ENCODE measurements around the gene WSCD1. TPM values are rescaled to one million over a fixed set of nuclear protein-coding genes. Genes with fewer than 3 reads are reported as not detected.

The WSCD1 gene
- total RNA-seq, 1 donor from 2014 or later = 16.1 TPM

GRCh38 chr17:6085812-6086211 is 15.6 kb downstream of the WSCD1 start:
- no peaks in the 10 kb centered on the region for H3K36me3 Mint-ChIP-seq
- no peaks in the 10 kb centered on the region for H3K9me3 Mint-ChIP-seq
- H3K4me1 Mint-ChIP-seq (ENCODE audit: unreplicated experiment) = peaks cover 18% of the 10 kb centered on the region
- H3K4me3 Mint-ChIP-seq = no peak overlapping the region
- TF ChIP-seq, protein P1, sequence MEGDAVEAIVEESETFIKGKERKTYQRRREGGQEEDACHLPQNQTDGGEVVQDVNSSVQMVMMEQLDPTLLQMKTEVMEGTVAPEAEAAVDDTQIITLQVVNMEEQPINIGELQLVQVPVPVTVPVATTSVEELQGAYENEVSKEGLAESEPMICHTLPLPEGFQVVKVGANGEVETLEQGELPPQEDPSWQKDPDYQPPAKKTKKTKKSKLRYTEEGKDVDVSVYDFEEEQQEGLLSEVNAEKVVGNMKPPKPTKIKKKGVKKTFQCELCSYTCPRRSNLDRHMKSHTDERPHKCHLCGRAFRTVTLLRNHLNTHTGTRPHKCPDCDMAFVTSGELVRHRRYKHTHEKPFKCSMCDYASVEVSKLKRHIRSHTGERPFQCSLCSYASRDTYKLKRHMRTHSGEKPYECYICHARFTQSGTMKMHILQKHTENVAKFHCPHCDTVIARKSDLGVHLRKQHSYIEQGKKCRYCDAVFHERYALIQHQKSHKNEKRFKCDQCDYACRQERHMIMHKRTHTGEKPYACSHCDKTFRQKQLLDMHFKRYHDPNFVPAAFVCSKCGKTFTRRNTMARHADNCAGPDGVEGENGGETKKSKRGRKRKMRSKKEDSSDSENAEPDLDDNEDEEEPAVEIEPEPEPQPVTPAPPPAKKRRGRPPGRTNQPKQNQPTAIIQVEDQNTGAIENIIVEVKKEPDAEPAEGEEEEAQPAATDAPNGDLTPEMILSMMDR (conservative IDR thresholded peaks at IDR 0.05) = no peak
- no peak for DNase-seq (ENCODE audit: extremely low spot score, unreplicated experiment)
- no peak overlapping the region for H3K27ac Mint-ChIP-seq
- no peaks in the 10 kb centered on the region for H3K27me3 Mint-ChIP-seq

DNA sequence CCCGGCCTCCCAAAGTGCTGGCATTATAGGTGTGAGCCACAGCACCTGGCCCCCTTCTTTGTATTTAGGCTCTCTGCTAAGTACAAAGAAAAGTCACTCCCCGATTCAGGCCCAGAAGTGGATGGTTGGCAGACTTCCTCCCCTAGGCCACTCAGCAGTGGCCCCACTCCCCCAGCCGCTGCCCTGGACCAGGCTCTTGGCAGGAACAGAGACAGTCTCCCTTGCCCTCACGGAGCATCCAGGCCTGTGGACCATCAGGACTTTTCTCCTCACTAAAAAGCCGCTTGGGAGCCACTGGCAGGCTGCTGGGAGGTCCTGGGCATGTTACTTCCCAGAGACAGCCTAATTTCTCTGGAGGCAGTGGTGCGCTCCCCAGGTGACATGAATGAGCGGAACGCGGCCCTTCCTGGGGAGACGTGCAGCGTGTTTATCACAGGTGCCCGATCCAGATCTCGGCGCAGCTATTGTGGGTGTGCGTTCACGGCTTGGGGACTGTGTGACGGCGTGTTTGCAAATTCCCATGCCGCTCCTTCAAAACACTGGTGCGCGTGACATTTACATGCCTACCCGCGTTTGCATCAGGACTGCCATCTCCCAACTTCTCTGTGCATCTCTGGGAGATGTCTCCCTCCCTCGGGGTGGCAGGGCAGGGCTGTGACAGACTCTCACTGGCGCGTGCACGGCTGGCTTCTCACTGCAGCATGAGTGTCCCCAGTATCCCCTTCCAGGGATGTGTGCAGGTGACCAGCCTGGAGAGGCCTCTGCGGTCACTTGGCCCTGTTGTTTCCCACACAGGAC is 16.6 kb downstream of the WSCD1 start:
- Mint-ChIP-seq H3K27ac (no peak overlapping the region), H3K27me3 (no peaks in the 10 kb centered on the region), H3K9me3 (no peaks in the 10 kb centered on the region), H3K4me1 (ENCODE audit: unreplicated experiment) (peaks cover 18% of the 10 kb centered on the region), H3K36me3 (no peaks in the 10 kb centered on the region), H3K4me3 (no peak overlapping the region)
- TF ChIP-seq, protein P1 (conservative IDR thresholded peaks at IDR 0.05) = no peak
- DNase-seq (ENCODE audit: extremely low spot score, unreplicated experiment) = no peak

GRCh38 chr17:6088141-6088540 is 18.0 kb downstream of the WSCD1 start:
- DNase-seq (ENCODE audit: extremely low spot score, unreplicated experiment) = no peak
- TF ChIP-seq, protein P1 (conservative IDR thresholded peaks at IDR 0.05) = no peak
- no peak overlapping the region for H3K4me3 Mint-ChIP-seq
- H3K4me1 Mint-ChIP-seq (ENCODE audit: unreplicated experiment) = peaks cover 13% of the 10 kb centered on the region
- H3K36me3 Mint-ChIP-seq = no peaks in the 10 kb centered on the region
- no peaks in the 10 kb centered on the region for H3K9me3 Mint-ChIP-seq
- no peaks in the 10 kb centered on the region for H3K27me3 Mint-ChIP-seq
- no peak overlapping the region for H3K27ac Mint-ChIP-seq

DNA sequence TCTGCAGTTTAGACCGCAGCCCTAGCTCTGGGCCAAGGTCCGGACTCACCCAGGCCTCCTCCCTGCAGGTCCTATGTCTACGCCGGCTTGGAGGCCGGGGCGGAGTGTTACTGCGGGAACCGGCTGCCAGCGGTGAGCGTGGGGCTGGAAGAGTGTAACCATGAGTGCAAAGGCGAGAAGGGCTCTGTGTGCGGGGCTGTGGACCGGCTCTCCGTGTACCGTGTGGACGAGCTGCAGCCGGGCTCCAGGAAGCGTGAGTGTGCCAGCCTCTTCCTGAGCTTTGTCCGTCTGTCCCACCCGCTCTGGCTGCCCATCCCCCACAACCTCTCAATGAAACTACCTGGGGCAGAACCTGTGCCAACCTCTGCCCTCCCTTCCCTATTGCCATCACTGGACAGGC is 20.1 kb downstream of the WSCD1 start:
- H3K4me1 Mint-ChIP-seq (ENCODE audit: unreplicated experiment) = no peaks in the 10 kb centered on the region
- TF ChIP-seq, protein P1 (conservative IDR thresholded peaks at IDR 0.05) = no peak
- H3K4me3 Mint-ChIP-seq = no peak overlapping the region
- H3K27me3 Mint-ChIP-seq = no peaks in the 10 kb centered on the region
- DNase-seq (ENCODE audit: extremely low spot score, unreplicated experiment) = no peak
- no peaks in the 10 kb centered on the region for H3K36me3 Mint-ChIP-seq
- H3K27ac Mint-ChIP-seq = no peak overlapping the region
- no peaks in the 10 kb centered on the region for H3K9me3 Mint-ChIP-seq

GRCh38 chr17:6092182-6092902 is 22.2 kb downstream of the WSCD1 start:
- DNase-seq (ENCODE audit: extremely low spot score, unreplicated experiment) = no peak
- Mint-ChIP-seq H3K4me3 (no peak overlapping the region), H3K9me3 (no peaks in the 10 kb centered on the region), H3K27ac (no peak overlapping the region), H3K36me3 (no peaks in the 10 kb centered on the region), H3K4me1 (ENCODE audit: unreplicated experiment) (no peaks in the 10 kb centered on the region), H3K27me3 (no peaks in the 10 kb centered on the region)
- TF ChIP-seq, protein P1 (conservative IDR thresholded peaks at IDR 0.05) = no peak

Data from type B pancreatic cell (in vitro differentiated cells).